ENCODE data around the gene KCNQ1.

GRCh38 chr11:2789331-2789730 lies 344.5 kb downstream of the KCNQ1 start:
- no peak for TF ChIP-seq CTCF (IDR thresholded peaks at IDR 0.05)
- no peak for TF ChIP-seq ZNF232 (CRISPR knock-in tag; IDR thresholded peaks at IDR 0.05)
- TF ChIP-seq ZNF263 (CRISPR knock-in tag; IDR thresholded peaks at IDR 0.05; ENCODE audit: low read depth), result no peak
- TF ChIP-seq ATF3 (CRISPR knock-in tag; conservative IDR thresholded peaks at IDR 0.05), result no peak
- TF ChIP-seq PRDM15 (CRISPR knock-in tag; IDR thresholded peaks at IDR 0.05), result no peak
- TF ChIP-seq NFYB (CRISPR knock-in tag; conservative IDR thresholded peaks at IDR 0.05; ENCODE audit: low read depth), result no peak
- TF ChIP-seq JUN (CRISPR knock-in tag; IDR thresholded peaks at IDR 0.05), result no peak
- no peak for TF ChIP-seq IRF2 (CRISPR knock-in tag; IDR thresholded peaks at IDR 0.05; ENCODE audit: borderline replicate concordance, low read depth)
- TF ChIP-seq MAX (CRISPR knock-in tag; IDR thresholded peaks at IDR 0.05), result no peak
- TF ChIP-seq FOXJ3 (CRISPR knock-in tag; IDR thresholded peaks at IDR 0.05; ENCODE audit: borderline replicate concordance), result no peak

All from WTC11 (cell line).